Kidney epithelial cell (primary cell): ENCODE data around the gene WDR72. TPM values are rescaled to one million over a fixed set of nuclear protein-coding genes. Genes with fewer than 3 reads are reported as not detected.

Source experiments
- DNase-seq: peaks from one replicate; pipeline ENCODE4 v3.0.0-alpha.2; 2010; ENCODE audit warnings: low read depth
- H3K27me3 ChIP-seq: 2 replicates; pipeline ENCODE4 v1.6.0; 2011; ENCODE audit warnings: low read length; ENCODE audit not compliant: control insufficient read depth, insufficient read depth
- H3K36me3 ChIP-seq: 2 replicates; pipeline ENCODE4 v1.5.1; 2011; ENCODE audit warnings: low read length; ENCODE audit not compliant: control insufficient read depth, insufficient read depth
- H3K4me3 ChIP-seq: 2 replicates; pipeline ENCODE4 v1.5.1; 2011; ENCODE audit warnings: low read depth, mild to moderate bottlenecking, control low read depth, low read length
- total RNA-seq: library from RNA; depleted of rRNA; stranded (reverse); fragments of >200 nt; gene quantifications from 2 replicates; pipeline ENCODE4 v1.2.3, GENCODE V29; 2015
- TF ChIP-seq, protein P1 (sequence below): IDR thresholded peaks from 2 replicates; pipeline ENCODE4 v1.5.1; 2011; ENCODE audit warnings: mild to moderate bottlenecking, moderate library complexity, low read length, control low read depth, inconsistent platforms; ENCODE audit not compliant: insufficient read depth, poor library complexity, severe bottlenecking

Gene WDR72
- total RNA-seq, 1 donor from 2014 or later: 0.38 TPM

DNA sequence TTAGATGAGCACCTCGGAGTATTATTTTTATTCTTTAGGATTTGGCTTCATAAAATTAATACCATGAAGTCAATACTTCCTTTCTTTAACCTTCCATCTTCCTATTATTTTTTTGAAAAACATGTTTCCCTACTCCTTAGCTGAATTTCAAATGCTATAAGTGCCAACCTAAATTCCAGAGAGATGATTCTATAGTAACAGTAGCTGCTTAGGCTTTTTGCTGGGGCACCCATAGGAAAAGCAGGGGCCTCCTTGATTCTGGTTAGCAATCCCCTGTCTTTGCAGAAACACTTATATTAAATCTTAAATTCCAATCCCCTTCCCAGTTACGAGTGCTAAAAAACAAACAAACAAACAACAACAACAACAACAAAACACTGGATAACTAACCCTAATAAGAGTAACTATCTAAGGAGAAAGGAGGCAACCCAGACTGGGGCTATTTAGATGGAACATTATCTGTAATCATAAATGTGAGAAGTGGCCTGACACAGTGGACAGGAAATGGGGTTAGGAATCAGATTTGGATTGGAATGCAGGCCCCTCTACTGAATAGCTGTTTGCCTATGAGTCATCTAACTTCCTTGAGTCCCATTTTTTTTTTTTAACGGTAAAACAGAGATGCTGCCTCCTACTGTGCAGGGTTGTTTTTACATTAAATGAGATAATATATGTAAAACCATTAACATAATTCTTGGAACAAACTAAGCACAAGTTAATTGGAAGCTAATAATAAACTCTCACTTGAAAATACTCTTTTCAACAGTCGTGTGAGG is 148.1 kb downstream of the WDR72 start:
- peak; percentile 16 for DNase-seq

DNA sequence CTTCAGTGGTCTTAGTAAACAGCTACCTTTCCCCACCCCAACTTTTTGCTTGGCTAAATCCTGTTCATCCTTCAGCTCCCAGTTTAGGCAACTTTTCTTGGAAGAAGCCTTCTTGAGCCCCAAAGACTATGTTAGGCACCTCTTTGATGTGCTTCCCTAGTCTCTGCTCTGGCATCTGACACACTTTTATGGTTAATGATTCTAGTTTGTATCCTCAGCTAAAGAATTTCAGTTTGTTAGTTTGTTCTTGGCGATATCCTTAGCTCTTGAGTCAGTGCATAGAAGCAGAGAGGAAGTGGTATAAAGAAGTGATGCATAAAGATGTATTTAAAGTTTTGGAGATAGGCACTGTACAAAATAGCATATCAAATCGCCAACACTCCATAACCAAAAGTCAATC is 168.4 kb downstream of the WDR72 start:
- peak; percentile 12 for DNase-seq
- Histone ChIP-seq H3K36me3 (no peaks in the 10 kb centered on the region), H3K4me3 (no peak overlapping the region), H3K27me3 (no peaks in the 10 kb centered on the region)
- TF ChIP-seq, protein P1, sequence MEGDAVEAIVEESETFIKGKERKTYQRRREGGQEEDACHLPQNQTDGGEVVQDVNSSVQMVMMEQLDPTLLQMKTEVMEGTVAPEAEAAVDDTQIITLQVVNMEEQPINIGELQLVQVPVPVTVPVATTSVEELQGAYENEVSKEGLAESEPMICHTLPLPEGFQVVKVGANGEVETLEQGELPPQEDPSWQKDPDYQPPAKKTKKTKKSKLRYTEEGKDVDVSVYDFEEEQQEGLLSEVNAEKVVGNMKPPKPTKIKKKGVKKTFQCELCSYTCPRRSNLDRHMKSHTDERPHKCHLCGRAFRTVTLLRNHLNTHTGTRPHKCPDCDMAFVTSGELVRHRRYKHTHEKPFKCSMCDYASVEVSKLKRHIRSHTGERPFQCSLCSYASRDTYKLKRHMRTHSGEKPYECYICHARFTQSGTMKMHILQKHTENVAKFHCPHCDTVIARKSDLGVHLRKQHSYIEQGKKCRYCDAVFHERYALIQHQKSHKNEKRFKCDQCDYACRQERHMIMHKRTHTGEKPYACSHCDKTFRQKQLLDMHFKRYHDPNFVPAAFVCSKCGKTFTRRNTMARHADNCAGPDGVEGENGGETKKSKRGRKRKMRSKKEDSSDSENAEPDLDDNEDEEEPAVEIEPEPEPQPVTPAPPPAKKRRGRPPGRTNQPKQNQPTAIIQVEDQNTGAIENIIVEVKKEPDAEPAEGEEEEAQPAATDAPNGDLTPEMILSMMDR: no peak

More for the DNA sequence above, 148.1 kb downstream of the WDR72 start:
- Histone ChIP-seq H3K36me3 (no peaks in the 10 kb centered on the region), H3K4me3 (no peak overlapping the region), H3K27me3 (no peaks in the 10 kb centered on the region)
- TF ChIP-seq, protein P1: no peak

DNA sequence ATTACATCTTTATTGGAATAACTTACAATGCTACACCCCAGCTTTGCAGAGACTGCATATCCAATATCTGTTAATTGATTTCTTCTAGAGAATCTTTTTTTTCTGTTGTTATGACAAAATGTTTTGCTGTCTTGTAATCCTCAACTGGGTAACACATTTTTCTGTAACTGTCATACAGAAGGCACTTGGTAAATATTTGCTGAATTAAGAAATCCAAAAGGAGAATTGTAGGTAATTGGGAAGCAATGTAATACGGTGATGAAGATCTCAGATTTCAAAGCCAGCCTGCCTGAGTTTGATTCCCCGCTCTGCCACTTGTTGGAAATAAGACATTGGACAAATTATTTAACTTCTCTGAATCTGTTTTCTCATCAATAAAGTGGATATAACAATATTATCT is 169.1 kb downstream of the WDR72 start:
- no peaks in the 10 kb centered on the region for H3K27me3 ChIP-seq
- no peak overlapping the region for H3K4me3 ChIP-seq
- H3K36me3 ChIP-seq: no peaks in the 10 kb centered on the region
- no peak for DNase-seq
- TF ChIP-seq, protein P1: no peak

DNA sequence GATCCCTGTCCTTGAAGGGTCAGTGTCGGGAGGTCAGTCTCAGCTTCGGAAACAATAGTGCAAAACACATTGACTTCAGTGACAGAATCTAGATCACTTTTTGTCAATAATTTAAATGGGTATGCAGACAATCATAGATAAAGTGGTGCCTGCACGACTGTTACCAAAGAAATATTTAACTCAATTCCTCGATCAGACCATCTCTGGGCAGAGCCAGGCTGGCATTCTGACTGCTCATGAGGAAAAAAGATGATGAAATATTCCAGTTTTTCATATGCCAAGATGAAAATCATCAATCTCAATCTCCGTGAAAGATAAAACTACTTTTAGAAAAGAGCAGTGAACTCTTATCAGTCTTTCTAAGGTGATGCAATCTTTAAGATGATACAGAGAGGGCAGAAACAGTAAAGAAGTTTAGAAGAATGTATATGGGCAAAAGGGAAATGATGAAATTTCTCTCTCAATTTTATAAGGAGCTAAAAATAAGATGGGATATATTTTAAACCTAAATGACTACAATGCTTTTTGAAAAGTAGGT is 169.9 kb downstream of the WDR72 start:
- H3K27me3 ChIP-seq: no peaks in the 10 kb centered on the region
- no peak overlapping the region for H3K4me3 ChIP-seq
- H3K36me3 ChIP-seq: no peaks in the 10 kb centered on the region
- DNase-seq: no peak
- TF ChIP-seq, protein P1: no peak

DNA sequence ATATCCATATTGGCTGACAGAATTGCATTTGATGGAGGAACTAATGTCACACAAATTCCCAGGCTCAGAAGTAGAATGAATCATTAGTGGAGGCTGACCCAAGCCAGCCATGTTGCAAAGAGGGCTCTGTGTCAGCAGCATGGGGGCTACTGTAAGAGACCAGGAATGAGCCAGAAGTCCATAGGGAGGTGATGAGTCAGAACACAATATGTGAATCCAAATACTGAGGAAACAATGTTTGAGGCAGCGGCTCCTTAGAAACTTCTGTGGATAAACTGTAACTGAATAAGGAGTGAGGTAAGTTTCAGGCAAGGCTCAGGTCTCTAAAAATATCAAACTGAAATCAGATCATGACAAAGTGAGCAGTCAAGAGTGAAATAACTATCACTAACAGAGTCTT is 170.7 kb downstream of the WDR72 start:
- no peak overlapping the region for H3K4me3 ChIP-seq
- peak; percentile 78 for DNase-seq
- H3K36me3 ChIP-seq: no peaks in the 10 kb centered on the region
- H3K27me3 ChIP-seq: no peaks in the 10 kb centered on the region
- TF ChIP-seq, protein P1: no peak
